Coronary artery (tissue), 2 donors: Measurements from ENCODE around the gene ARF1.

Source experiments
- DNase-seq: peaks from one replicate; pipeline ENCODE4 v3.0.0-alpha.2; 2017; ENCODE audit warnings: low spot score
- H3K27ac ChIP-seq, 2 donors: fragments of 200-600 bp; sonication (generic); one replicate each; pipeline ENCODE4 v1.5.1; 2016 to 2019
- H3K4me3 ChIP-seq: fragments of 200-600 bp; sonication (generic); 2 replicates; pipeline ENCODE4 v1.5.1; 2016; ENCODE audit warnings: mild to moderate bottlenecking, moderate library complexity
- CTCF ChIP-seq: fragments of 200-600 bp; sonication (generic); IDR thresholded peaks from one replicate; pipeline ENCODE4 v1.5.1; 2019; ENCODE audit warnings: antibody characterized with exemption

The ARF1 gene

GRCh38 chr1:228120351-228120750 lies 37.8 kb downstream of the ARF1 start:
- no peak for TF ChIP-seq CTCF
- Histone ChIP-seq H3K4me3 (no peak overlapping the region), H3K27ac (peak overlapping the region in 1 of 2 donors; percentile 34)
- no peak for DNase-seq

GRCh38 chr1:228120857-228121489 lies 38.5 kb downstream of the ARF1 start:
- no peak for DNase-seq
- H3K27ac ChIP-seq, result peak overlapping the region in 1 of 2 donors; percentile 0
- TF ChIP-seq CTCF, result no peak
- no peak overlapping the region for H3K4me3 ChIP-seq

GRCh38 chr1:228122921-228123441 lies 40.5 kb downstream of the ARF1 start:
- H3K4me3 ChIP-seq, result no peak overlapping the region
- no peak for DNase-seq
- no peak overlapping the region for H3K27ac ChIP-seq
- TF ChIP-seq CTCF, result no peak

GRCh38 chr1:228123505-228123904 lies 41.0 kb downstream of the ARF1 start:
- DNase-seq, result no peak
- TF ChIP-seq CTCF, result no peak
- Histone ChIP-seq H3K27ac (no peak overlapping the region), H3K4me3 (no peak overlapping the region)

- Histone ChIP-seq H3K27ac (no peak overlapping the region), H3K4me3 (no peak overlapping the region)
- TF ChIP-seq CTCF, result no peak
- DNase-seq, result no peak
Observed at GRCh38 chr1:228125185-228125584, 42.7 kb downstream of the ARF1 start.

- no peak for TF ChIP-seq CTCF
- DNase-seq, result no peak
- no peak overlapping the region for H3K4me3 ChIP-seq
- H3K27ac ChIP-seq, result no peak overlapping the region
Observed at GRCh38 chr1:228131766-228132165, 49.3 kb downstream of the ARF1 start.

GRCh38 chr1:228134591-228134990 lies 52.1 kb downstream of the ARF1 start:
- Histone ChIP-seq H3K27ac (no peak overlapping the region), H3K4me3 (no peak overlapping the region)
- DNase-seq, result no peak
- no peak for TF ChIP-seq CTCF
